Measurements from ENCODE around the gene MRPS25. TPM values are rescaled to one million over a fixed set of nuclear protein-coding genes. Genes with fewer than 3 reads are reported as not detected.

The MRPS25 gene
- total and polyA plus RNA-seq, 8 donors: 13.9 to 126 (median 28.8) TPM

DNA sequence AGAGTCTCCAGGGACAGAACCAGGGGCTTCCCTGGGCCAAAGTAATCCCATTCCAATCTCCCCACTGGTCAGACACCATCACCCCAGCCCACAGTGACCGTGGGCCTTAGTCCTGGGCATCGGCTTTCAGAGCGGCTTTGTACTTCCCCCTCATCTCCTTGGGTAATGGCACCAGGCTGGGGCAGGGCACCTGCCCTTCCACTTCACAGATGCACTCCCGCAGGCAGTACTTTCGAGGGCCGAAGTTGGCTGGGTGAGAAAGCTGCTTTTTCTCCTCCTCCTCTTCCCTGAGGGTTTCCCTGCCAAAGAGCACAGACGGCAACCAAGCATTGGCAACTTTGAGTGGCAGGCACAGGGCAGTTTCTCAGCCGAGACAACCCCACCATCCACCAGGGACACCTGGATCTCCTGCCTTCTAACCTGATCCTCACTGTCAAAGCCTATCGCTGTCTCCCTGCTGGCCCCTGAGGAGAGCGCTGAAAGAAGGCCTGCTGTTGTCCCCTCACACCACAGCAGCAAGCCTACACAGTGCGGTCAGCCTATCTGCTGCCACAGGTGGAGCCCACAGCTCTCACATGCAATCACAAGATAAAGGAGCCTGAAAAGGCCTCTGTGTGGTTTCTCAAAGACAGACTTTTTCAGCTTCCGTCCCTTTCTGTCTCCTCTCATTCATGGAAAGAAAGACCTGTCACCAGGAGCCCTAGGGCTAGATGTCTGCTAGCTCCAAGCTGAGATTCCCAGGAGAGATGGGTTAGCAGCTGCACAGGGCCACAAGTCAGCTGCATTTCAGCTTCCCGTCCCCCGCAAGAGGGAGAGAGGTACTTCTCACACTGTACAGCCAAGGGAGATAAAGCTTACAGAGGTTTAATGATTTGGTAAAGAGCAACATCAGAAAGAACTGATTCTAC is 12.5 kb downstream of the MRPS25 start:
- DNase-seq: no peak
- H3K27ac ChIP-seq: no peak overlapping the region
- intact Hi-C loops (cut with DNase I; ENCODE audit: low total_unique reads): no loop called here

DNA sequence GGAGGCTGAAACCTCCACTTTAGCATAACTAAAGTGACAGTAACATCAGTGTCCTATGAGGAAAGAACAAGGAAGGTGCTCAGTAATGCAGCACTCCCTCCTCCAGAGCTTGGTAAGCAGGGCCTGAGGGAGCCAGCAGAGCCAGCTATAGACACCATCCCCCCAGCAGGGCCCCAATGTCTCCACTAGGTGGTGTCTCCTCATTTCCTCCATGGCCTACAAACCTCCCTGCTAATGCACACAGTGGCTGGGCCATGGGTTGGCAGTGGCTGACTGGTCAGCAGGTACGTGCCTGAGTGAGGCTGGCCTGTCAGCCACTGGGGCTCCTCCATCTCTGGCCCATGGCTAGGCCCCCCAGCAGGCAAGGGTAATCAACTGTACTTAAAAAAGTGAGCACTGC is 13.6 kb downstream of the MRPS25 start:
- peak; percentile 59 to 64 for DNase-seq
- peaks cover 36 to 83% (median 76%) of the 10 kb centered on the region in 4 donors for H3K36me3 ChIP-seq
- no peaks in the 10 kb centered on the region for H3K9me3 ChIP-seq
- TF ChIP-seq, protein P1, sequence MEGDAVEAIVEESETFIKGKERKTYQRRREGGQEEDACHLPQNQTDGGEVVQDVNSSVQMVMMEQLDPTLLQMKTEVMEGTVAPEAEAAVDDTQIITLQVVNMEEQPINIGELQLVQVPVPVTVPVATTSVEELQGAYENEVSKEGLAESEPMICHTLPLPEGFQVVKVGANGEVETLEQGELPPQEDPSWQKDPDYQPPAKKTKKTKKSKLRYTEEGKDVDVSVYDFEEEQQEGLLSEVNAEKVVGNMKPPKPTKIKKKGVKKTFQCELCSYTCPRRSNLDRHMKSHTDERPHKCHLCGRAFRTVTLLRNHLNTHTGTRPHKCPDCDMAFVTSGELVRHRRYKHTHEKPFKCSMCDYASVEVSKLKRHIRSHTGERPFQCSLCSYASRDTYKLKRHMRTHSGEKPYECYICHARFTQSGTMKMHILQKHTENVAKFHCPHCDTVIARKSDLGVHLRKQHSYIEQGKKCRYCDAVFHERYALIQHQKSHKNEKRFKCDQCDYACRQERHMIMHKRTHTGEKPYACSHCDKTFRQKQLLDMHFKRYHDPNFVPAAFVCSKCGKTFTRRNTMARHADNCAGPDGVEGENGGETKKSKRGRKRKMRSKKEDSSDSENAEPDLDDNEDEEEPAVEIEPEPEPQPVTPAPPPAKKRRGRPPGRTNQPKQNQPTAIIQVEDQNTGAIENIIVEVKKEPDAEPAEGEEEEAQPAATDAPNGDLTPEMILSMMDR (IDR thresholded peaks at IDR 0.05): peak in 5 of 7 experiments; percentile 38 to 53 (median 47)
- TF ChIP-seq EP300 (IDR thresholded peaks at IDR 0.05): no peak
- peaks cover 0 to 4% (median 2%) of the 10 kb centered on the region in 4 donors for H3K4me1 ChIP-seq
- no peak overlapping the region for H3K27ac ChIP-seq
- H3K27me3 ChIP-seq: no peaks in the 10 kb centered on the region
- intact Hi-C loops (cut with DNase I; ENCODE audit: low total_unique reads): no loop called here
- WGBS, 5 donors: 20 to 71% (median 41%) methylated on average over 1 of the region's 1 CpG
- H3K4me3 ChIP-seq: no peak overlapping the region

More for the DNA sequence above, 12.5 kb downstream of the MRPS25 start:
- H3K9me3 ChIP-seq: no peaks in the 10 kb centered on the region
- TF ChIP-seq, protein P1 (IDR thresholded peaks at IDR 0.05): no peak
- no peak for TF ChIP-seq POLR2AphosphoS5 (IDR thresholded peaks at IDR 0.05)
- no peak for TF ChIP-seq EP300 (IDR thresholded peaks at IDR 0.05)
- no peak for TF ChIP-seq POLR2A (IDR thresholded peaks at IDR 0.05)
- H3K27me3 ChIP-seq: no peaks in the 10 kb centered on the region
- no peak overlapping the region for H3K4me3 ChIP-seq
- WGBS, 5 donors: 86 to 91% (median 89%) methylated on average over 14 of the region's 14 CpGs
- H3K36me3 ChIP-seq: peaks cover 26 to 83% (median 76%) of the 10 kb centered on the region in 4 donors
- H3K4me1 ChIP-seq: peaks cover 0 to 4% (median 2%) of the 10 kb centered on the region in 4 donors

DNA sequence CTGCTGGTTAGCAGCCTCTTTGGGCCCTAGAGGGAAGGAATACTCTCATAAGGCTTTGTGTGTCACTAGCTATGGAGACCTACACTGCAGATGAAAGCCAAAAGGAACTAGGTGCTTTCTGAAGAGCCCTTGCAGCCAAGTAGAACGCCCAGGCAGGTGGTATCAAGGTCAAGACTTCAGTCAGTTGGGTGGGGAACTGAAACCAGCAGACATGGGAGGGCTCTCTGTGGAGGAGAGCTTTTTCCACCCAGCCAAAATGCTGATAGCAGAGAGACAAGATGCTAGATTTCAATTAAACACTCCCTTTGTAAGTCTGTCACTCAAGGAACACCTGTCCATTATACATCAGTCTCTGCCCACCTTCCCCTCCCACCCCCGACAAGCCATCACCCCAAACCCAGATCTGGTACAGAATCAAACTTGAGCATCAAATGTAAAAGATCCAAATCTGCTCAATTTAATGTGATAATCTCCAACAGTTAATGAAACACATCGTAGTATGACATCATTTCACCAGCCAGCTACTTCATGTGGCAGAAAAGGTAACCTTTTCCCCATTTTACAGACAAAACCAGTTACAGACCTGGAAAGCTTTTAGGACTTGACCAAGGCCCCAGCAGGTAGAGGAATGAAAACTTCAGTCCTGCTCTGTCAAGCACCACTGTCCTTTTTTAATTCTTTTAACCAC is 14.6 kb downstream of the MRPS25 start:
- no peak for DNase-seq
- Histone ChIP-seq H3K4me3 (no peak overlapping the region), H3K27ac (no peak overlapping the region), H3K9me3 (no peaks in the 10 kb centered on the region), H3K27me3 (no peaks in the 10 kb centered on the region), H3K36me3 (peaks cover 36 to 86% (median 82%) of the 10 kb centered on the region in 4 donors), H3K4me1 (peaks cover 0 to 4% (median 0%) of the 10 kb centered on the region in 4 donors)
- TF ChIP-seq POLR2A (IDR thresholded peaks at IDR 0.05) (no peak), POLR2AphosphoS5 (IDR thresholded peaks at IDR 0.05) (no peak), EP300 (IDR thresholded peaks at IDR 0.05) (no peak)
- TF ChIP-seq, protein P1 (IDR thresholded peaks at IDR 0.05): no peak
- WGBS, 5 donors: 72 to 82% (median 79%) methylated on average over 3 of the region's 3 CpGs
- intact Hi-C loops (cut with DNase I; ENCODE audit: low total_unique reads): no loop called here

DNA sequence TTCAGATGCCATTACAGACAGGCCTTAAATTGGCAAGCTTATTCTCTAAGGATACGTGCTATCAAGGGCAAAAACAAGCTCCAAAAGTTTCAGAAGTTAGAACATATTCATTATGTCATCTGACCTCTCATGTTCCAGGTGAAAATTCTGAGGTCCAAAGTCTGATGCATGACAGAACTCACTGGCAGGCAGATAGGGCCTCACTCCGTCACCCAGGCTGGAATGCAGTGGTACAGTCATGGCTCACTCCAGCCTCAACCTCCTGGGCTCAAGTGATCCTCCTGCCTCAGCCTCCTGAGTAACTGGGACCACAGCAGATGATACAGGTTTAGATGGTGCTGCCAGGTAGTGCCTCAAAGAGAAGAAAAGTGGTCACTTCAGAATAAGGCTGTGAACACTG is 15.5 kb downstream of the MRPS25 start:
- intact Hi-C loops (cut with DNase I; ENCODE audit: low total_unique reads): no loop called here
- TF ChIP-seq POLR2A (IDR thresholded peaks at IDR 0.05) (no peak), POLR2AphosphoS5 (IDR thresholded peaks at IDR 0.05) (no peak), EP300 (IDR thresholded peaks at IDR 0.05) (no peak)
- TF ChIP-seq, protein P1 (IDR thresholded peaks at IDR 0.05): no peak
- Histone ChIP-seq H3K27ac (no peak overlapping the region), H3K9me3 (no peaks in the 10 kb centered on the region), H3K4me1 (peaks cover 0 to 4% (median 0%) of the 10 kb centered on the region in 4 donors), H3K27me3 (no peaks in the 10 kb centered on the region), H3K36me3 (peaks cover 41 to 96% (median 91%) of the 10 kb centered on the region in 4 donors), H3K4me3 (no peak overlapping the region)
- no peak for DNase-seq
- WGBS, 5 donors: 86 to 96% (median 90%) methylated on average over 2 of the region's 2 CpGs
